Stomach (tissue), 9 donors: ENCODE data around the gene PLET1. TPM values are rescaled to one million over a fixed set of nuclear protein-coding genes. Genes with fewer than 3 reads are reported as not detected.
"Not testable (repeated sequence)": the region's sequence is repeated elsewhere in the genome, so short reads cannot be mapped to it uniquely, and the experiment has no call there.

ENCODE experiments used
- DNase-seq, 2 donors: peaks; one replicate each; pipeline versions ENCODE4 v3.0.0 to v3.0.0-alpha.2; 2013 to 2019
- H3K27ac ChIP-seq, 5 donors: fragments of 200-600 bp in 4 of 5; sonication (generic) in 4 of 5; one replicate each; pipeline ENCODE4 v1.5.1; 2013 to 2019; ENCODE audit warnings: mild to moderate bottlenecking in 1 of 5, moderate library complexity in 1 of 5
- H3K27me3 ChIP-seq, 3 donors: fragments of 200-600 bp; sonication (generic); one replicate each; pipeline ENCODE4 v1.5.1; 2017 to 2019; ENCODE audit warnings: mixed run types in 1 of 3
- H3K36me3 ChIP-seq, 4 donors: fragments of 200-600 bp; sonication (generic); 1 replicate in 3 of 4; 2 replicates in 1 of 4; pipeline ENCODE4 v1.5.1; 2016 to 2019
- H3K4me1 ChIP-seq, 4 donors: fragments of 200-600 bp; sonication (generic); one replicate each; pipeline ENCODE4 v1.5.1; 2016 to 2019
- H3K4me3 ChIP-seq, 4 donors: fragments of 200-600 bp; sonication (generic) in 3 of 4; one replicate each; pipeline ENCODE4 v1.5.1; 2016 to 2019; ENCODE audit warnings: mild to moderate bottlenecking in 1 of 4
- H3K9me3 ChIP-seq, 4 donors: fragments of 200-600 bp; sonication (generic); one replicate each; pipeline ENCODE4 v1.5.1; 2016 to 2019
- EP300 ChIP-seq: sonication (generic); formaldehyde crosslinking; IDR thresholded peaks from one replicate; pipeline ENCODE4 v1.6.1; 2017; ENCODE audit warnings: antibody characterized with exemption
- POLR2A ChIP-seq, 4 donors: fragments of 450-650 bp; IDR thresholded peaks; one replicate each; pipeline ENCODE4 v1.6.1; 2016; ENCODE audit warnings: antibody characterized with exemption in 4 of 4, control low read depth in 2 of 4, mild to moderate bottlenecking in 1 of 4, moderate library complexity in 1 of 4
- POLR2AphosphoS5 ChIP-seq, 3 donors: sonication (generic); formaldehyde crosslinking; IDR thresholded peaks; one replicate each; pipeline ENCODE4 v1.6.1; 2016; ENCODE audit warnings: antibody characterized with exemption in 3 of 3
- WGBS, 5 donors: extraction: QIAGEN DNeasy Blood & Tissue Kit in 3 of 5; methylation state at CpG; one replicate each; pipeline versions ENCODE4 v1.1.5 to v1.1.7; 2013 to 2018; 5-methylcytosine and 5-hydroxymethylcytosine counted together
- intact Hi-C: fragments of 100-400 bp; cut with DNase I; formaldehyde crosslinking; loops from one replicate; pipeline ENCODE4 v1.15.1; 2023; ENCODE audit warnings: low total_unique reads
- polyA plus RNA-seq, 3 donors: library from polyadenylated mRNA; stranded (reverse); fragments of 200-250 nt; gene quantifications; one replicate each; pipeline ENCODE4 v1.2.3, GENCODE V29; 2013
- small RNA-seq, 4 donors: library from RNA; depleted of rRNA; stranded (forward); fragments of <200 nt; gene quantifications; one replicate each; pipeline ENCODE3, GENCODE V24; 2016
- total RNA-seq, 5 donors: library from RNA; depleted of rRNA; stranded (reverse); fragments of >200 nt; gene quantifications; one replicate each; pipeline versions ENCODE4 v1.1.0 to v1.2.3, GENCODE V29; 2014 to 2016
- TF ChIP-seq, protein P1 (sequence below), 7 experiments: fragments of 450-650 bp in 4 of 7; fragments of 200-600 bp in 3 of 7; sonication (generic) in 3 of 7; IDR thresholded peaks; one replicate each; pipeline ENCODE4 v1.5.1; 2016 to 2019; ENCODE audit warnings: antibody characterized with exemption in 7 of 7, control low read depth in 2 of 7, mild to moderate bottlenecking in 1 of 7
- donor health status: healthy with polysubstance abuse.
- donor health status: Bipolar disorder and iron deficiency.
- donor health status: healthy.

The PLET1 gene
- total and polyA plus RNA-seq, 8 donors: not detected

DNA sequence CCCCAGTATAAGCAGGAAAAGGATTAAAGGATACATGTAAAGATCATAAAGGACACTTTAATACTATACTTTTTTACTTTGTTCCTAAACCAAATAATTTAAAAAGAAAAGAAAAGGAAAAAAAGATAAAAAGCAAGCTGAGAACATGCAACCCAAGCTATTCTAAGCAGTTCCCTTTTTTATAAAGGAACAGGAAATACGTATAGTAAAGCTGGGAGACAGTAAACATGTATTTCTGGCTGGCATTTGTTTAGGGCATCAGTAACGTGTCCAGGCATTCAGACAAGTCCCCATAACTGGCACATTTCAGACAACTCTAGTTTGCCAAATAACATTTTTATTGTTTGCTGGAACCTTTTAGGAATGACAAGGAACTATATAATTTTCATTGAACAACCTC, 60.4 kb downstream of the PLET1 start:
- H3K4me1 ChIP-seq: no peaks in the 10 kb centered on the region
- 34 to 42% (median 35%) methylated on average over 2 of the region's 2 CpGs for WGBS, 5 donors
- H3K27me3 ChIP-seq: no peaks in the 10 kb centered on the region
- H3K27ac ChIP-seq: no peak overlapping the region
- H3K4me3 ChIP-seq: no peak overlapping the region
- intact Hi-C loops: no loop called here
- TF ChIP-seq, protein P1, sequence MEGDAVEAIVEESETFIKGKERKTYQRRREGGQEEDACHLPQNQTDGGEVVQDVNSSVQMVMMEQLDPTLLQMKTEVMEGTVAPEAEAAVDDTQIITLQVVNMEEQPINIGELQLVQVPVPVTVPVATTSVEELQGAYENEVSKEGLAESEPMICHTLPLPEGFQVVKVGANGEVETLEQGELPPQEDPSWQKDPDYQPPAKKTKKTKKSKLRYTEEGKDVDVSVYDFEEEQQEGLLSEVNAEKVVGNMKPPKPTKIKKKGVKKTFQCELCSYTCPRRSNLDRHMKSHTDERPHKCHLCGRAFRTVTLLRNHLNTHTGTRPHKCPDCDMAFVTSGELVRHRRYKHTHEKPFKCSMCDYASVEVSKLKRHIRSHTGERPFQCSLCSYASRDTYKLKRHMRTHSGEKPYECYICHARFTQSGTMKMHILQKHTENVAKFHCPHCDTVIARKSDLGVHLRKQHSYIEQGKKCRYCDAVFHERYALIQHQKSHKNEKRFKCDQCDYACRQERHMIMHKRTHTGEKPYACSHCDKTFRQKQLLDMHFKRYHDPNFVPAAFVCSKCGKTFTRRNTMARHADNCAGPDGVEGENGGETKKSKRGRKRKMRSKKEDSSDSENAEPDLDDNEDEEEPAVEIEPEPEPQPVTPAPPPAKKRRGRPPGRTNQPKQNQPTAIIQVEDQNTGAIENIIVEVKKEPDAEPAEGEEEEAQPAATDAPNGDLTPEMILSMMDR (IDR thresholded peaks at IDR 0.05): no peak
- no peak for TF ChIP-seq EP300
- TF ChIP-seq POLR2AphosphoS5 (IDR thresholded peaks at IDR 0.05): no peak
- TF ChIP-seq POLR2A (IDR thresholded peaks at IDR 0.05): no peak
- DNase-seq: no peak
- H3K36me3 ChIP-seq: peaks cover 0 to 10% (median 0%) of the 10 kb centered on the region in 4 donors
- no peaks in the 10 kb centered on the region for H3K9me3 ChIP-seq

GRCh38 chr11:112199101-112199500, 61.6 kb downstream of the PLET1 start:
- H3K4me1 ChIP-seq, H3K36me3 ChIP-seq, intact Hi-C loops, DNase-seq, H3K27me3 ChIP-seq, H3K9me3 ChIP-seq, H3K4me3 ChIP-seq, H3K27ac ChIP-seq: not testable (repeated sequence)
- 77 to 83% (median 80%) methylated on average over 4 of the region's 4 CpGs for WGBS, 5 donors

Small RNAs within 50 kb of the gene (small RNA-seq; reads per million reads assigned to genes)
- 0 to 0.77 (median 0) reads per million in 4 donors for gene MRPS36P4

Other genes starting within 250 kb of the PLET1 start
- 10 to 100 TPM in 4 of 5 donors, 1 to 10 TPM in 1; 1.2 to 36.5 (median 13.9) TPM for gene DLAT, start 235.5 kb downstream of the PLET1 start, total RNA-seq
- 10 to 100 TPM; 10.2 to 17.5 (median 14.7) TPM for gene DLAT, start 235.5 kb downstream of the PLET1 start, polyA plus RNA-seq
- gene PIH1D2, start 186.8 kb downstream of the PLET1 start, total RNA-seq: 10 to 100 TPM in 1 of 5 donors, 1 to 10 TPM in 1, under 1 TPM in 1, not detected in 2; 0.55 to 12.5 (median 3.3) TPM
- 1 to 10 TPM; 1.6 to 4.4 (median 2.9) TPM for gene PIH1D2, start 186.8 kb downstream of the PLET1 start, polyA plus RNA-seq
- gene NKAPD1, start 186.6 kb downstream of the PLET1 start, total RNA-seq: 10 to 100 TPM in 4 of 5 donors, 1 to 10 TPM in 1; 8.7 to 26.1 (median 23.5) TPM
- 10 to 100 TPM; 11.1 to 16.8 (median 14.3) TPM for gene NKAPD1, start 186.6 kb downstream of the PLET1 start, polyA plus RNA-seq
- gene TIMM8B, start 174.1 kb downstream of the PLET1 start, total RNA-seq: 100 to 1,000 TPM in 1 of 5 donors, 10 to 100 TPM in 4; 13.9 to 107 (median 34.8) TPM
- 100 to 1,000 TPM in 2 of 3 donors, 10 to 100 TPM in 1; 95.9 to 126 (median 122) TPM for gene TIMM8B, start 174.1 kb downstream of the PLET1 start, polyA plus RNA-seq
- 100 to 1,000 TPM in 2 of 5 donors, 10 to 100 TPM in 3; 27.5 to 162 (median 62.5) TPM for gene SDHD, start 174.0 kb downstream of the PLET1 start, total RNA-seq
- 100 to 1,000 TPM; 123 to 168 (median 137) TPM for gene SDHD, start 174.0 kb downstream of the PLET1 start, polyA plus RNA-seq
- gene IL18, start 96.8 kb downstream of the PLET1 start, total RNA-seq: 10 to 100 TPM in 2 of 5 donors, 1 to 10 TPM in 3; 4.7 to 31.6 (median 9.6) TPM
- gene IL18, start 96.8 kb downstream of the PLET1 start, polyA plus RNA-seq: 10 to 100 TPM; 18.8 to 58.2 (median 33.9) TPM
- 1 to 10 TPM in 1 of 5 donors, not detected in 4; 2.0 TPM for gene TEX12, start 93.5 kb downstream of the PLET1 start, total RNA-seq
- under 1 TPM in 1 of 3 donors, not detected in 2; 0.20 TPM for gene TEX12, start 93.5 kb downstream of the PLET1 start, polyA plus RNA-seq
- gene BCO2, start 85.3 kb downstream of the PLET1 start, total RNA-seq: 10 to 100 TPM in 1 of 5 donors, 1 to 10 TPM in 1, under 1 TPM in 2, not detected in 1; 0.87 to 21.8 (median 1.3) TPM
- gene BCO2, start 85.3 kb downstream of the PLET1 start, polyA plus RNA-seq: 1 to 10 TPM; 1.4 to 7.8 (median 2.9) TPM
- gene PTS, start 34.4 kb downstream of the PLET1 start, total RNA-seq: 10 to 100 TPM; 11.3 to 87.8 (median 33.2) TPM
- gene PTS, start 34.4 kb downstream of the PLET1 start, polyA plus RNA-seq: 10 to 100 TPM; 53.0 to 76.1 (median 71.0) TPM